K562 (cell line): Measurements from ENCODE around the gene HJV. TPM values are rescaled to one million over a fixed set of nuclear protein-coding genes. Genes with fewer than 3 reads are reported as not detected.
A peak's percentile ranks its signal among the peaks of the same experiment; 100 is the strongest.

Experiments
- AFF1 ChIP-seq, 2 experiments: fragments of 450-650 bp; IDR thresholded peaks; 2 replicates each; pipeline ENCODE4 v1.6.1; 2018; ENCODE audit warnings: mild to moderate bottlenecking in 2 of 2, low read depth in 1 of 2; ENCODE audit not compliant: partially characterized antibody in 2 of 2
- ARID3B ChIP-seq: fragments of 250-450 bp; sonication (Bioruptor Pico); IDR thresholded peaks from 2 replicates; pipeline ENCODE4 v1.4.0; 2020; ENCODE audit warnings: borderline replicate concordance
- ASH1L ChIP-seq: fragments of 450-650 bp; IDR thresholded peaks from 2 replicates; pipeline ENCODE4 v1.6.1; 2018; ENCODE audit warnings: borderline replicate concordance, mild to moderate bottlenecking, low read depth; ENCODE audit not compliant: partially characterized antibody
- BRCA1 ChIP-seq, 2 experiments: fragments of 450-650 bp in 1 of 2; sonication (generic) in 1 of 2; formaldehyde crosslinking in 1 of 2; IDR thresholded peaks; 2 replicates each; pipeline versions ENCODE4 v1.5.0 to v1.6.1; 2017 to 2020; ENCODE audit warnings: mild to moderate bottlenecking in 1 of 2, missing genetic modification reagents in 1 of 2
- HDAC3 ChIP-seq: fragments of 450-650 bp; IDR thresholded peaks from 2 replicates; pipeline ENCODE4 v1.6.1; 2018; ENCODE audit warnings: borderline replicate concordance, mild to moderate bottlenecking, moderate library complexity; ENCODE audit not compliant: partially characterized antibody
- HNRNPLL ChIP-seq: fragments of 200-400 bp; formaldehyde crosslinking; IDR thresholded peaks from 2 replicates; pipeline ENCODE4 v1.6.1; 2017; ENCODE audit warnings: low read length, low read depth, mild to moderate bottlenecking; ENCODE audit not compliant: poor library complexity, severe bottlenecking
- HOMEZ ChIP-seq: fragments of 250-450 bp; sonication (Bioruptor Pico); IDR thresholded peaks from 2 replicates; pipeline ENCODE4 v1.4.0; 2020; ENCODE audit warnings: mild to moderate bottlenecking, moderate library complexity
- ILF3 ChIP-seq: fragments of 450-650 bp; IDR thresholded peaks from 2 replicates; pipeline ENCODE4 v1.6.1; 2018; ENCODE audit warnings: antibody characterized with exemption, mild to moderate bottlenecking, moderate library complexity, borderline replicate concordance
- KHSRP ChIP-seq: fragments of 450-650 bp; IDR thresholded peaks from 2 replicates; pipeline ENCODE4 v1.6.1; 2017
- SRSF3 ChIP-seq: fragments of 200-400 bp; formaldehyde crosslinking; IDR thresholded peaks from 2 replicates; pipeline ENCODE4 v1.6.1; 2016; ENCODE audit warnings: mild to moderate bottlenecking, low read length, moderate library complexity; ENCODE audit not compliant: insufficient read depth
- THRAP3 ChIP-seq: fragments of 450-650 bp; IDR thresholded peaks from 2 replicates; pipeline ENCODE4 v1.6.1; 2016; ENCODE audit warnings: mild to moderate bottlenecking, inconsistent platforms, borderline replicate concordance
- ZBTB49 ChIP-seq: sonication (generic); formaldehyde crosslinking; IDR thresholded peaks from 2 replicates; pipeline ENCODE4 v1.8.0; 2022; ENCODE audit warnings: missing genetic modification reagents, mild to moderate bottlenecking, borderline replicate concordance
- ZNF23 ChIP-seq: fragments of 250-450 bp; sonication (Bioruptor Pico); IDR thresholded peaks from 2 replicates; pipeline ENCODE4 v1.4.0; 2020; ENCODE audit warnings: mild to moderate bottlenecking
- ZNF274 ChIP-seq: IDR thresholded peaks from 2 replicates; pipeline ENCODE4 v1.6.1; 2011; ENCODE audit warnings: low read depth, mild to moderate bottlenecking, low read length, moderate library complexity, borderline replicate concordance
- polyA plus RNA-seq, 8 experiments: library from polyadenylated mRNA; depleted of rRNA in 4 of 8; stranded (reverse) in 5 of 8; unstranded in 3 of 8; fragments of >200 nt; fragmentation: Nextera tagmentation in 2 of 8; fragmentation: Illumina TruSeq in 1 of 8; extraction: Ambion mirVana in 2 of 8; extraction: Trizol in 1 of 8; gene quantifications; 2 replicates each; pipeline versions ENCODE4 v1.2.1 to v1.2.3, GENCODE V29; 2011 to 2014; ENCODE audit warnings: inconsistent platforms in 1 of 8, missing spikeins in 1 of 8
- total RNA-seq, 7 experiments: library from RNA; depleted of rRNA in 6 of 7; stranded (reverse); fragments of >200 nt in 6 of 7; fragmentation: Illumina TruSeq in 2 of 7; extraction: Trizol in 2 of 7; gene quantifications; 2 replicates each; pipeline versions ENCODE4 v1.2.1 to v1.2.3, GENCODE V29; 2011 to 2021; ENCODE audit warnings: low replicate concordance in 1 of 7

Gene HJV
- total and polyA plus RNA-seq, 9 of the 15 experiments (the other 6 are each of a cell fraction or from before 2014, with no cell fraction given) = 1.0 to 6.6 (median 2.4) TPM

GRCh38 chr1:145993618-145994390 lies 27.7 kb downstream of the HJV start (continued):
- TF ChIP-seq ARID3B (no peak), THRAP3 (0 out of 2 replicates have a peak, but pooled peaks have one; percentile 53), ZNF23 (CRISPR knock-in tag) (no peak), HOMEZ (CRISPR knock-in tag) (no peak), AFF1 (IDR thresholded peaks at IDR 0.05; ENCODE audit: low read depth in 1 of 2, partially characterized antibody in 2 of 2) (peak; percentile 14 to 61), HNRNPLL (no peak), BRCA1 (IDR thresholded peaks at IDR 0.05) (no peak), BRCA1 (CRISPR knock-in tag; IDR thresholded peaks at IDR 0.05) (no peak), ILF3 (peak; percentile 43; the same call in 1 of the 2 replicates), ASH1L (no peak), ZNF274 (no peak), ZBTB49 (CRISPR knock-in tag) (0 out of 2 replicates have a peak, but pooled peaks have one; percentile 67), HDAC3 (peak; percentile 8), KHSRP (peak; percentile 60; the same call in 1 of the 2 replicates), SRSF3 (no peak)
